ENCODE measurements around the gene TEX11.
A peak's percentile ranks its signal among the peaks of the same experiment; 100 is the strongest.
"Not testable (repeated sequence)": the region's sequence is repeated elsewhere in the genome, so short reads cannot be mapped to it uniquely, and the experiment has no call there.

Gene TEX11

DNA sequence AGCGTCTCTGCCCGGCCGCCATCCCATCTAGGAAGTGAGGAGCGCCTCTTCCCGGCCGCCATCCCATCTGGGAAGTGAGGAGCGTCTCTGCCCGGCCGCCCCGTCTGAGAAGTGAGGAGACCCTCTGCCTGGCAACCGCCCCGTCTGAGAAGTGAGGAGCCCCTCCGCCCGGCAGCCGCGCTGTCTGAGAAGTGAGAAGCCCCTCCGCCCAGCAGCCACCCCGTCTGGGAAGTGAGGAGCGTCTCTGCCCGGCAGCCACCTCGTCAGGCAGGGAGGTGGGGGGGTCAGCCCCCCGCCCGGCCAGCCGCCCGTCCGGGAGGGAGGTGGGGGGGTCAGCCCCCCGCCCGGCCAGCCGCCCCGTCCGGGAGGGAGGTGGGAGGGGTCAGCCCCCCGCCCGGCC is 229.1 kb downstream of the TEX11 start:
- POLR2A ChIA-PET; CTCF ChIA-PET; H3K9me3 ChIP-seq (ENCODE audit: control insufficient read depth, insufficient read depth, low read depth, low read length); H3K27ac ChIP-seq (ENCODE audit: extremely low read depth, low read depth, low read length); H3K4me3 ChIP-seq (ENCODE audit: low read depth, low read length); H3K4me1 ChIP-seq (ENCODE audit: control insufficient read depth, insufficient read depth, low read length); H3K36me3 ChIP-seq (ENCODE audit: control insufficient read depth in 2 of 2, insufficient read depth in 1 of 2, low read length in 2 of 2): not testable (repeated sequence)

- Histone ChIP-seq H3K4me3 (ENCODE audit: low read depth, low read length) (no peak overlapping the region), H3K27ac (ENCODE audit: extremely low read depth, low read depth, low read length) (no peak overlapping the region), H3K36me3 (ENCODE audit: control insufficient read depth in 2 of 2, insufficient read depth in 1 of 2, low read length in 2 of 2) (no peaks in the 10 kb centered on the region), H3K4me1 (ENCODE audit: control insufficient read depth, insufficient read depth, low read length) (no peaks in the 10 kb centered on the region; the same call in 1 of the 2 replicates), H3K9me3 (ENCODE audit: control insufficient read depth, insufficient read depth, low read depth, low read length) (peaks cover 3% of the 10 kb centered on the region; the same call in 1 of the 2 replicates)
- TF ChIP-seq, protein P1, sequence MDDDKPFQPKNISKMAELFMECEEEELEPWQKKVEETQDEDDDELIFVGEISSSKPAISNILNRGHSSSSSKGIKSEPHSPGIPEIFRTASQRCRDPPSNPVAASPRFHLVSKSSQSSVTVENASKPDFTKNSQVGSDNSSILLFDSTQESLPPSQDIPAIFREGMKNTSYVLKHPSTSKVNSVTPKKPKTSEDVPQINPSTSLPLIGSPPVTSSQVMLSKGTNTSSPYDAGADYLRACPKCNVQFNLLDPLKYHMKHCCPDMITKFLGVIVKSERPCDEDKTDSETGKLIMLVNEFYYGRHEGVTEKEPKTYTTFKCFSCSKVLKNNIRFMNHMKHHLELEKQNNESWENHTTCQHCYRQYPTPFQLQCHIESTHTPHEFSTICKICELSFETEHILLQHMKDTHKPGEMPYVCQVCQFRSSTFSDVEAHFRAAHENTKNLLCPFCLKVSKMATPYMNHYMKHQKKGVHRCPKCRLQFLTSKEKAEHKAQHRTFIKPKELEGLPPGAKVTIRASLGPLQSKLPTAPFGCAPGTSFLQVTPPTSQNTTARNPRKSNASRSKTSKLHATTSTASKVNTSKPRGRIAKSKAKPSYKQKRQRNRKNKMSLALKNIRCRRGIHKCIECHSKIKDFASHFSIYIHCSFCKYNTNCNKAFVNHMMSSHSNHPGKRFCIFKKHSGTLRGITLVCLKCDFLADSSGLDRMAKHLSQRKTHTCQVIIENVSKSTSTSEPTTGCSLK (tag by site-specific recombination; IDR thresholded peaks at IDR 0.05) = no peak
- TF ChIP-seq ZNF449 (tag by site-specific recombination; IDR thresholded peaks at IDR 0.05) = no peak
- peak; percentile 37; the same call in 1 of the 2 replicates for TF ChIP-seq PRDM1 (tag by site-specific recombination; IDR thresholded peaks at IDR 0.05)
- TF ChIP-seq ZNF223 (tag by site-specific recombination; IDR thresholded peaks at IDR 0.05) = no peak
- no peak for TF ChIP-seq ZNF544 (tag by site-specific recombination; IDR thresholded peaks at IDR 0.05)
- TF ChIP-seq ZNF561 (tag by site-specific recombination; IDR thresholded peaks at IDR 0.05; ENCODE audit: borderline replicate concordance) = no peak
- no peak for TF ChIP-seq KLF9 (tag by site-specific recombination; IDR thresholded peaks at IDR 0.05; ENCODE audit: low read depth)
- TF ChIP-seq ZNF530 (tag by site-specific recombination; IDR thresholded peaks at IDR 0.05; ENCODE audit: low read depth) = no peak
- no peak for TF ChIP-seq ZNF362 (tag by site-specific recombination; IDR thresholded peaks at IDR 0.05)
- ChIA-PET POLR2A (no interaction called here), CTCF (interaction anchor here (0.7 kb wide), 1 partner anchor 261 kb away, joined by 3 read pairs; no protein-coding TSS in a partner anchor)
Observed at GRCh38 chrX:70675284-70675683, 233.2 kb downstream of the TEX11 start.

DNA sequence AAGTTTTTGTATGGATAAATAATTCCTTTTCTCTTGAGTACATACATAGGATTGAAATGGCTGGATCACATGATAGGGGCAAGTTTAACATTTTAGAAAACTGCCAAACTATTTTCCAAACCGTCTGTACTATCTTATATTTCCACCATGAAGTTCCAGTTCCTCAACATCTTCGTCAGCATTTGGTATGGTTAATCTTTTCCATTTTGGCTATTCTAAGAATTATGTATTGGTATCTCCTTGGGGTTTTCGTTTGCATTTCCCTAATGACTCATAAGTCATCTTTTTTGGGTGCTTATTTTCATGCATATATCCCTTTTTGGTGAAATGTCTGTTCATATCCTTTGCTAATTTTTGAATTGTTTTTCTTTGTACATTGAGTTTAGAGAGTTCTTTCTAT is 236.2 kb downstream of the TEX11 start:
- Histone ChIP-seq H3K9me3 (ENCODE audit: control insufficient read depth, insufficient read depth, low read depth, low read length) (peaks cover 3% of the 10 kb centered on the region; the same call in 1 of the 2 replicates), H3K4me3 (ENCODE audit: low read depth, low read length) (no peak overlapping the region), H3K27ac (ENCODE audit: extremely low read depth, low read depth, low read length) (no peak overlapping the region), H3K36me3 (ENCODE audit: control insufficient read depth in 2 of 2, insufficient read depth in 1 of 2, low read length in 2 of 2) (no peaks in the 10 kb centered on the region), H3K4me1 (ENCODE audit: control insufficient read depth, insufficient read depth, low read length) (no peaks in the 10 kb centered on the region; the same call in 1 of the 2 replicates)
- POLR2A ChIA-PET = no interaction called here
- CTCF ChIA-PET = no interaction called here
- TF ChIP-seq ZBTB20 (tag by site-specific recombination; IDR thresholded peaks at IDR 0.05) = no peak
- TF ChIP-seq ZNF548 (tag by site-specific recombination; IDR thresholded peaks at IDR 0.05) = no peak
- TF ChIP-seq ZNF529 (tag by site-specific recombination; IDR thresholded peaks at IDR 0.05; ENCODE audit: insufficient replicate concordance) = no peak
- no peak for TF ChIP-seq GFI1B (tag by site-specific recombination; IDR thresholded peaks at IDR 0.05)
- no peak for TF ChIP-seq BCL11A (tag by site-specific recombination; IDR thresholded peaks at IDR 0.05; ENCODE audit: low read depth)
- TF ChIP-seq ZNF211 (tag by site-specific recombination; IDR thresholded peaks at IDR 0.05; ENCODE audit: low read depth) = no peak
- TF ChIP-seq, protein P2, sequence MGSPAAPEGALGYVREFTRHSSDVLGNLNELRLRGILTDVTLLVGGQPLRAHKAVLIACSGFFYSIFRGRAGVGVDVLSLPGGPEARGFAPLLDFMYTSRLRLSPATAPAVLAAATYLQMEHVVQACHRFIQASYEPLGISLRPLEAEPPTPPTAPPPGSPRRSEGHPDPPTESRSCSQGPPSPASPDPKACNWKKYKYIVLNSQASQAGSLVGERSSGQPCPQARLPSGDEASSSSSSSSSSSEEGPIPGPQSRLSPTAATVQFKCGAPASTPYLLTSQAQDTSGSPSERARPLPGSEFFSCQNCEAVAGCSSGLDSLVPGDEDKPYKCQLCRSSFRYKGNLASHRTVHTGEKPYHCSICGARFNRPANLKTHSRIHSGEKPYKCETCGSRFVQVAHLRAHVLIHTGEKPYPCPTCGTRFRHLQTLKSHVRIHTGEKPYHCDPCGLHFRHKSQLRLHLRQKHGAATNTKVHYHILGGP (tag by site-specific recombination; IDR thresholded peaks at IDR 0.05) = no peak
- no peak for TF ChIP-seq ZNF433 (tag by site-specific recombination; IDR thresholded peaks at IDR 0.05; ENCODE audit: low read depth)
- no peak for TF ChIP-seq ZNF76 (tag by site-specific recombination; IDR thresholded peaks at IDR 0.05; ENCODE audit: borderline replicate concordance, low read depth)
- TF ChIP-seq KLF17 (tag by site-specific recombination; IDR thresholded peaks at IDR 0.05) = no peak
- TF ChIP-seq ZNF274 (IDR thresholded peaks at IDR 0.05; ENCODE audit: low read length) = no peak
- no peak for TF ChIP-seq ZNF274 (tag by site-specific recombination; IDR thresholded peaks at IDR 0.05; ENCODE audit: borderline replicate concordance)
- TF ChIP-seq ZNF426 (tag by site-specific recombination; IDR thresholded peaks at IDR 0.05) = no peak
- no peak for TF ChIP-seq KLF8 (tag by site-specific recombination; IDR thresholded peaks at IDR 0.05)
- TF ChIP-seq MZF1 (tag by site-specific recombination; IDR thresholded peaks at IDR 0.05; ENCODE audit: borderline replicate concordance) = no peak
- no peak for TF ChIP-seq ZNF621 (tag by site-specific recombination; IDR thresholded peaks at IDR 0.05)
